CD4-positive, alpha-beta T cell treated with Interleukin-2 at 100 ng/mL for 4 hours (primary cell): ENCODE data around the gene UBTD1.
A peak's percentile ranks its signal among the peaks of the same experiment; 100 is the strongest.
"Not testable (repeated sequence)": the region's sequence is repeated elsewhere in the genome, so short reads cannot be mapped to it uniquely, and the experiment has no call there.

Experiments
- DNase-seq: peaks from one replicate; pipeline ENCODE4 v3.0.0-alpha.2; 2020; ENCODE audit warnings: low spot score

Gene UBTD1

DNA sequence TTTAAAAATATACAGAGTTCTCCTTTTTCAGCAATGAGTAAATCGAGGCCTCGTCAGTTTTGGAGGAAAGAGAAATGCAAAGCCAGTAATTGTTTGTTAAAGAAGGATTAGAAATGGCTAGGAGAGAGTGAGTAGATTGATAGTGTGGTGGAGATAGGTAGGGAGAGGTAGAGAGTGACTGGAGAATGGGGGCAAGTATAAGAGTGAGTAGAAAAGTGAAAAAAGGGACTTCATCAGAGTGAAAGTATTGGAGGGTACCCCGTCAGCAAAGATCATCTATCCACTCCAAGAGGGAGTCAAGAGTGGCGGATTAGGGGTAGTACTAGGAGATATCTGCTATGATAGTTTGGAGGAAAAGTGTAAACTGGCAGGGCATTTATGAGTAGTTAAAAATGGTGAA, 64.6 kb downstream of the UBTD1 start:
- no peak for DNase-seq

DNA sequence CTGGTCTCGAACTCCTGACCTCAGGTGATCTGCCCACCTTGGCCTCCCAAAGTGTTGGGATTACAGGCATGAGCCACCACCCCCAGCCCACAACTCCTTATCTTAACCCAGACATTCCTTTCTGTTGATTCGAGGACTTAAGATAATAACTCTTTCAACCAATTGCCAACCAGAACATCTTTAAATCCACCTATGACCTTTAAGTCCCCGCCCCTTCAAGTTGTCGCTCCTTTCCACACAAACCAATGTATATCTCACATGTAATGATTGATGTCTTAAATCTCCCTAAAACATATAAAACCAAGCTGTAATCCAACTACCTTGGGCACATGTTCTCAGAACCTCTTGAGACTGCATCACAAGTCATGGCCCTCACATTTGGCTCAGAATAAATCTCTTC, 66.1 kb downstream of the UBTD1 start:
- DNase-seq = no peak

DNA sequence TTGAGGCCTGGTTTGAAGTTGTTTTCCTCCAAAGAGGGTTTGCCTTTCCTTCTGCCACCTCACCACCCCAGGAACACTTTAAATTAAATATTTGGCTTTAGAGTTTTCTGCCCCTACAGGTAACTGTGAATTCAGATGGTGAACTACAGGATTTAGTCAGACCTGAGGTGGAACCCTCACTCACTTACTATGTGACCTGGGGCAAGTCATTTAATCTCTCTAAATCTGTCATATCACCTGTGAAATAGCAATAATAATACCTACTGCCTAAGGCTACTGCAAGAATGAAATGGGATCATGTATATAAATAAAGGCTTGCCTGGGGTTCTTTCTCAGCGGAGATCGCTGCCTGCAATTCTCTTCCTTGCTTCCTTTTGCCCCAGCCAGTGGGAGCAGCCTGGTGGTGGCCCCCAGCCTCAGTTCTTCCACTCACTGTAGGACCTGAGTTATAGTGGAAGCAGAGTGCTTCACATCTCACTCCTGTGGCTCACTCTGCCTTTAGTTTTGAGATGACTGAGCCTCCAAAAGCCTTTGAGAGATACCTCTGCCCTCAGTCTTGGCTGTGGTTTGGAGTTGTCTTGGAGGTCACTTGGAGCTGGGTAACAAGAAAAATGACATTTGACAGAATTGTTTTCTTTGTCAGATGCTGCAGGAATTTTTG, 67.7 kb downstream of the UBTD1 start:
- no peak for DNase-seq

DNA sequence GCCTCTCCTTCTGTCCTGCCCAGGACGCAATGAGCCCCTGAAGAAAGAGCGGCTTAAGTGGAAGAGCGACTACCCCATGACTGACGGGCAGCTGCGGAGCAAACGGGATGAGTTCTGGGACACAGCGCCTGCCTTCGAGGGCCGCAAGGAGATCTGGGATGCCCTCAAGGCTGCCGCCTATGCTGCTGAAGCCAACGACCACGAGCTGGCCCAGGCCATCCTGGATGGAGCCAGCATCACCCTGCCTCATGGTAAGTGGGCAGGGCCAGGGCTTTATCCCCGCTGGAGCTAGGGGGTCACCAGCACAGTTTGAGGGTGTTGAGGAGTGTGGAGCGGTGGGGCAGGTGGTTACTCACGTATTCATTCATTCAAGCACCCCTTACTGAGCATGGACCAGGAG, 69.2 kb downstream of the UBTD1 start:
- DNase-seq = no peak

DNA sequence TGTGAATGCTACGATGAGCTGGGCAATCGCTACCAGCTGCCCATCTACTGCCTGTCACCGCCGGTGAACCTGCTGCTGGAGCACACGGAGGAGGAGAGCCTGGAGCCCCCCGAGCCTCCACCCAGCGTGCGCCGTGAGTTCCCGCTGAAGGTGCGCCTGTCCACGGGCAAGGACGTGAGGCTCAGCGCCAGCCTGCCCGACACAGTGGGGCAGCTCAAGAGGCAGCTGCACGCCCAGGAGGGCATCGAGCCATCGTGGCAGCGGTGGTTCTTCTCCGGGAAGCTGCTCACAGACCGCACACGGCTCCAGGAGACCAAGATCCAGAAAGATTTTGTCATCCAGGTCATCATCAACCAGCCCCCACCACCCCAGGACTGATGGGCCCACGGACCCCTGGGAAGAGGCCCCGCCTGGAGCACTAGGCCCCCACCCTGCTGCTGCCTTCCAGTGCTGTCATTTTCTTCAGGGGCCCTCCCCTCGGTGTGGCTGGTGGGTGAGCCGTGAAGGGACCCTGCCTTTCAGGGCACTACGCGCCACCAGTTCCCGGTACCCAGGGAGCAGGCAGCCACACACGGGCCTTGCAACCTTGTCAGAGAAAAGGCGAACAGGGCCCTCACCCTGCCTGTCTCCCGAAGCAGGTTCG, 71.5 kb downstream of the UBTD1 start:
- DNase-seq = no peak

DNA sequence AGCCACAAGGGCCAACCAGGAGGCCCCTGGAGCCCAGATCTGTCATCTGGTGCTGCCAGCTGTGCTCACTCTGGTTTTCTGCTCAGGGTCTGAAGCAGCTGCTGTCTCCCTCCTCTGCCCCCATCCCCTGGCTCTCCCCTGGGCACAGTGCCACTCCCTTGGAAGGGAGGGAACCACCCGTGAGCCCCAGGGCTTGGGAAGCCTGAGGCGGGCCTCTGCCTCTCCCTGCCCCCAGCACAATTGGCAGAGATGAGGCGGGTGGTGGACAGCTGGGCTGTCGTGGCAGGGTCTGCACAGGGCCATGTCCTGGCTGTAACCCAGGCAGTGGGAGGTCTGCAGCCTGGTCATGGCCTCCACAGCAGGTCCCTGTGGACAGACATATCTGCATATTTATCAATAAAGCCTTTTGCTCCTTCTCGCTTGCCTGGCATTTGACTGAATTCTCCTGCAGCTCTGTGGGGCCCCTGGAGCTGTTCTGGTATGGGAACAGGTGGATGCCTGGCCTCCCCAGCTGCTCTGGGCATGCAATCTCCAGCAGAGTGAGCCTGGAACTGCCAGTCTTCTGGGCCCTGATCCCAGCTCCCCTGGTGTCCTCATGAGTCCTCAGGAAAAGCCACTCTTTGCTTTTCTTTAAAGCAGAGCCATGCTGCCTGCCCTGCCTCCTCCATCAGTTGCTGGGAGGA, 72.2 kb downstream of the UBTD1 start:
- DNase-seq = no peak

DNA sequence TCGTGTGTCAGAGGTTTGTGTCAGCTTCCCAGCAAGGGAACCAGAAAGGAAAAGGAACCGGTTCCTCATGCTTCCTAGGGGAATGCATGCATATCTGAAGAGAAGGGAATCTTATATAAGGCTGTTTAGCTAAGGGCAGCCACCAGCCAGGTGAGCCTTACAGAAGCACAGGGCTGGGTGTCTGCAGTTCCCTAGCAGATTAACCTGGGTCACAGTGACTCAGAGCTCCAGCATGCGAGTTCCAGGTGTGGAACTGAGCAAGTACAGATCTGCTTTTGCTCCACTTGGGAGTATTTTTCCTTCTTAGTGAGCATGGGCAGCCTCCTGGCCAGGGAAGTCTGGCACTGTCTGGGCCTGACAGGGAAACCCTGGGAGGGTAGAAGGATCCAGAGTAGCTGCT, 72.9 kb downstream of the UBTD1 start:
- DNase-seq = no peak

DNA sequence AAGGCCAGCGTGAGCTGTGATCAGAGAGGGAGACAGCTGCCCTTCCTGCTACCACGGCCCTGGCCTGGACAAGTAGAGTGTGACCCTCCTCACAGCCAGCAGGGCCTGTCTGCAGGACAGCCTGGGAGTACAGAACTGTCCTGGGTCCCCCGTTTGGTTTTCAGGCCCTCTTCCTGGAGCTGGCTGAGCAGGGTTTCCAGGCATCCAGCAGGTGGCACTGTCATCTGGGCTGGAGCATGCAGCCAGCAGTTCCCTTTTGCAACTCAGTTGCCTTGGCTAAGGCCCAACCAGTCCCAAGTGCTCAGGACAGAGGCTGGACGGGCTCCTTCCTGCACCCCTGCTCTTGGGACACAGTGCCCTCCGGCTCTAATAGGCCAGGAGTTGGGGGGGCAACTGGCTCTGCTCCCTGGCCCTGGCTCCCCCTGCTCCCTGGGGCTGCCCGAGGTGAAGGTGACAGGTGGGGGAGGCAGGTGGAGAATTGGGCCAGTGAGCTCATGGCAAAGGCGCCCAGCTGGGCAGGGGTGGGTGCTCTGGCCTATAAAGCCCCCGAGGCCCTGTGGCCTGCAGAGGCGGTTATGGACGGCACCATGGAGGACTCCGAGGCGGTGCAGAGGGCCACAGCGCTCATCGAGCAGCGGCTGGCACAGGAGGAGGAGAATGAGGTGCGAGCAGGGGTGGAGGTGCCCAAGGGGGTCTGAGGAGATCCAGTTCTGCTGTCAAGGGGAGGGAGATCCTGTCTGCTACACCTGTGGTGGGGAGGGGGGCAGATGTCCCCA, 73.7 kb downstream of the UBTD1 start, which contains the start of gene ANKRD2:
Gene ANKRD2 (plus strand): TSS at position 566 of the 776 bp plus-strand sequence. CDS start 10 bp downstream, at position 576.
- DNase-seq = peak; percentile 39

DNA sequence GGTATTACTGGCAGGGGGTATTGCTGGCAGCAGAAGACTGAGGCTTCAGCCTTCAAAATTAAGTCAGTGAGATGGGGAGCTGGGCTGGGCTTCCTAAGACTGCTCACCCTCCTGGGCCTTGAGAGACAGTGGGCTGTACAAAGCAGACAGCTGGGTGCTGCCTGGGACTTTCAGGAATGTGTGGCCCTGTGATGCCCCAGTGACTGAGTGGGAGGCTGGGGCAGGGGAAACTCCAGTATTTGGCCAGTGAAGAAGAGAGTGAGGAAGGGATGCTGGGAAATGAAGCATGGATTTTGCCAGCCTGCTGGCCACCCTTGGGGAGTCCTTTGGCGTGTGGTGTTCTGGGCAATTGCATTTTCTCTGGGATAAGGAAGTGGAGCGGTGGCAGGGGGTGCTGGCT, 74.3 kb downstream of the UBTD1 start:
- DNase-seq = no peak

DNA sequence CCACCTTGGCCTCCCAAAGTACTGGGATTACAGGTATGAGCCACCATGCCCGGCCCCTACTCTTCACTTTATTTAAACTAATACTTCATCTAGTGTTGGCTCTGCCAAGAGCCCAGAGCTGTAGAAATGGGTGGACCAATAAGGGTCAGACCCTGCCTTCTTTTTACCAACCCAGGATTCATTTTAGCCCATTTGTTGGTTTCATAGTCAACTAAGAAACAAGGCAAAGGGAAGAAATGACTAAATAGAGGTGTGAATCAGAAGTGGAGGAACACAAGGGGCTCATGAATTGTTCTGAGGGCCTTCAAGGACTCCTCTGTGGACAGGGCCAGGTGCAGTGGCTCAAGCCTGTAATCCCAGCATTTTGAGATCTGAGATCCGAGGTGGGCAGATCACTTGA, 74.9 kb downstream of the UBTD1 start:
- DNase-seq = no peak

DNA sequence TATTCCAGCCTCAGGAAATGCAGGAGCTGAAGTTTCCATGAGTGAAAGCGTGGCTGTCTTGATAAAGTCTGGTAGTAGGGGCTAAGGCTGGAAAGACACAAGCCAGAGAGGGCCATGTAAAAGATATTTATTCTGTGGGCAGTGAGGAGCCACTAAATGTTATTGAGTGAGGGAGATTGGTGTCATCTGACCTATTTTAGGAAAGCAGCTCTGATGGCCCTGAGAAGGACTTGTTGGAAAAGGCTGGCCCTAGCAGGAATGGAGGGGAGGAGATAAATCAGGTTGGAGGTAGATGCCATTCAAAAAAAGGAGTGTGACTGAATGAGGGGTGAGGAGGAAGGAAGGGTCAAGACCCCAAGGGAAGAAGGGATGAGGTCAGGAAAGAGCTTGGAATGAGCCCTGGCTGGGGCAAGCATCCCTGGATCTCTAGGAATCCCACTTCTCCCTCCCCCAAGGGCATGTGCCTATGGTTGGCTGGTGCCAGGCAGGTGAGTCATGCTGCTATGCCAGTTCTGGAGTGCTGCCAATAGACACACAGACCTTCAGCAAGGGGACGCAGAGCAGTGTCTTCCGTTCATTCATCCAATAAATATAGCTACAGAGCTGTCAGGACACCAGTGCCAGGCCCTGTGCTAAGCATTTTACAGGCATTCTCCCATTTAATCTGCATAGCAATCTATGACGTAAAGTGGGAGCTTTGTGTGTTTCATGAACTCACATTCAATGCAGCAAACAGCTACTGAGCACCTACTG, 75.8 kb downstream of the UBTD1 start:
- DNase-seq = no peak

DNA sequence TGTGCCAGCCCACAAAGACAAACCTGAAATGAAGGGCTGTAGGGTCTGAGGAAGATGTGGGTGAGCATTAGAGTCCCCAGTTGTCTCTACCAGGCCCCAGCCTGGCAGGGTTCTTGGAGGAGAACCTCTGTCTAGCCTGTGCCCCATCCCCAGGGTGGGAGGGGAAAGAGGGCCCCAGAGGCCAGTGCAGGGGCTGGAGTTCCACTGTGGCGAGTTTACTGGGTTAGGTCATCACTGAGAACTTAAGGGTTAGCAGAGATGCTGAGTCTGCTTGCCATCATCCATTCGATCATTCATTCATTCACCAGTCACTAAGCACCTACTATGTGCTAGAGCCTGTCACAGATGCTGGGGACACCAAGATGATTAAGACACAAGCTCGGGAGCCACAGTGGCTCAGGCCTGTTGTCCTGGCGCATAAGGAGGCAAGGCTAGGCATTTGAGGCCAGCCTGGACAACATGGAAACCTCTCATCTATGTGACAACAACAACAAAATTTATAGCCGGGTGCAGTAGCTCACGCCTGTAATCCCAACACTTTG, 76.5 kb downstream of the UBTD1 start:
- DNase-seq = no peak

DNA sequence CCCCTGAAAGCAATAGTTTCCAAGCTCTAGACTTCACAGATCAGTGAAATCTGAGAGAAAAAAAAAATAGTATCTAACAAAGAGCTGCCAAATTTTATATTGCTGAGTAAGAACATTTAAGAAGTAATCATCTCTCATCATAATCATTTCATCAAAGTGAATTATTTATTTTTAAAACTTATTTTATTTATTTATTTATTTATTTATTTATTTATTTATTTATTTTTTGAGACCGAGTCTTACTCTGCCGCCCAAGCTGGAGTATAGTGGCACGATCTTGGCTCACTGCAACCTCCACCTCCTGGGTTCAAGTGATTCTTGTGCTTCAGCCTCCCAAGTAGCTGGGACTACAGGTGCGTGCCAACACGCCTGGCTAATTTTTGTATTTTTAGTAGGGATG, 77.8 kb downstream of the UBTD1 start:
- not testable (repeated sequence) for DNase-seq

DNA sequence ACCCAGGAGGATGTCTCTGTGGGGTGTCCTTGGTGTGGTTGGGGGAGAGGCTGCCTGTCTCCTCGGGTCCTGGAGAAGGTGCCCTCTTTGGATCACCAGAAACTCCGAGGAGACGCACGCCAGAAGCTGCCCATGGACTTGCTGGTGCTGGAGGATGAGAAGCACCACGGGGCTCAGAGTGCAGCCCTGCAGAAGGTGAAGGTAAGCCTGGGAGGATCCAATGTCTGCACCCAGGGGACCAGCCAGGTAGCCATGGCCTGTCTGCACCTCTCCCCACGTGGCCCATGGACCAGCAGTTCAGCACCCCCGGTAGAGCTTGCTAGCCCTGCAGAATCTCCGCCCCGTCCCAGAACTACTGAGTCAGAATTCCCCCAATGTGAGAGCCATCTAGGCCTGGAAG, 79.0 kb downstream of the UBTD1 start:
- no peak for DNase-seq

DNA sequence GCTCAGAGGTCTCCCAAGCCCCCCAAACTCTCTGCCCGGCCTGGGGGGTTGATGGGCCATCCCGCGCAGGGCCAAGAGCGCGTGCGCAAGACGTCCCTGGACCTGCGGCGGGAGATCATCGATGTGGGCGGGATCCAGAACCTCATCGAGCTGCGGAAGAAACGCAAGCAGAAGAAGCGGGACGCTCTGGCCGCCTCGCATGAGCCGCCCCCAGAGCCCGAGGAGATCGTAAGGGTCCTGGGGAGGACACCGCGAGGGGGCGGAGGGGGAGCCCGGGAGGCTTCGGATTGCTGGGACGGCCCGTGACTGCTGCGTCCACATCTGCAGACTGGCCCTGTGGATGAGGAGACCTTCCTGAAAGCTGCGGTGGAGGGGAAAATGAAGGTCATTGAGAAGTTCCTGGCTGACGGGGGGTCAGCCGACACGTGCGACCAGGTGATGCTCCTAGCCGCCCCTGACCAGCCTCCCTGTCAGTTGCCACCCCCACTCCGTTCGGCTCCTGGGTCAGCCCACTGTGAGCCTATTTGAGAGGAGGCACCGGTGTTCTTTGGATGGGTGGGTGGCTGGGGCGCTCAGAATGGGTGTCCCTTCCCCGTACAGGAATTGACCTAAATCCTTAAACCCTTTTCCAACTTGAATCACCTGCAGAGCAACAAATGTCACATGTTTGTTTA, 79.6 kb downstream of the UBTD1 start:
- no peak for DNase-seq

DNA sequence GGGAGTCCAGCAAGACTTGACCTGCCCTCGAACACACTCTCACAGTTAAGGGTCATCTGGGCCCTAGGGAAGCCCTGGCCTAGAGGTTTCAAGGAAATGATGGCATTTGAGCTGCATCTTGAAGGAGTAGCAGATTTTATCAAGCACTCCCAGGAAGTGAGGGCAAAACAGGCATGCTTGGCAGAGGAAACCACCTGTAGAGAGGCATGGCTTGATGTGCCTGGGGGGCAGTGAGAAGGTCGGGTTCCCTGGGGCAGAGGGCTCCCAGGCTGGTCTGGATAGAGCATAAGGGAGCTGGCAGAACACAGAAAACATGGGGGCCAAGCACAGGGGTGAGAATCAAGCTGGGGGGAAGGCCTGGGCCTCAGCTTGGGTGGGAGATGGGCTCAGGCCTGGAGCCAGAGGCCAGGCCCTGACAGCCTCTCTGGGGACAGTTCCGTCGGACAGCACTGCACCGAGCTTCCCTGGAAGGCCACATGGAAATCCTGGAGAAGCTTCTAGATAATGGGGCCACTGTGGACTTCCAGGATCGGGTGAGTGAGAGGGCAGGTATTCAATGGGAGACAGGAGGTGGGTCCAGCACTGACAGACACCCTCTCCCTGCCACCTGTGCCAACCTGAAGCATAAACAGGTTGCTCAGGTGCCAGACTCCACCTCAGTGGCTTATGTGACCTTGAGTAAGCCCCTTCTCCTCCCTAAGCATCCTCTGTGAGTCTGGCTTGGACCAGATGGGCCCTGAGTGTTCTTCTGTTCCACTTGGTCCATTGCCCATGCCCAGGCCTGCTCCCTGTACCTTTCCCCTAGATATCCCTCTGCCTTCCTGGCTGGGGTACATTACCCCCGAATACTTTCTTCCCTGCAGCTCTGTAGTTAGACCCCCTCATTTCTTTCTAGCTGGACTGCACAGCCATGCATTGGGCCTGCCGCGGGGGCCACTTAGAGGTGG, 82.0 kb downstream of the UBTD1 start:
- no peak for DNase-seq

DNA sequence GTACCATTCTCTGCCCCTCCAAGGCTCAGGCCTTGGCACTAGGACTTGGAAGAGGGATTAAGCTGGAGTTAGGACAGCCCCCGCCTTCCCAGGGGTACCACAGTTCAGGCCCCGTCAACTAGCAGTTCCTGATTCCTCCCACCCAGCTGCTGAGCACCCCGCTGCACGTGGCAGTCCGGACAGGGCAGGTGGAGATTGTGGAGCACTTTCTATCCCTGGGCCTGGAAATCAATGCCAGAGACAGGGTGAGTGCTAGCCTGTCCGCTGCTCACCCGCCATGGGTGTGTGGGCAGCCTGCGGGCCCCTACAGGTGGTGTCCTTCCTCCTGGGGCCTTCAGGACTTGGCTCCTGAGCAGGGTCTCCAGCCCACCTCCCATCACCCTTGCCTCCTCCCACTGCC, 83.4 kb downstream of the UBTD1 start:
- no peak for DNase-seq

DNA sequence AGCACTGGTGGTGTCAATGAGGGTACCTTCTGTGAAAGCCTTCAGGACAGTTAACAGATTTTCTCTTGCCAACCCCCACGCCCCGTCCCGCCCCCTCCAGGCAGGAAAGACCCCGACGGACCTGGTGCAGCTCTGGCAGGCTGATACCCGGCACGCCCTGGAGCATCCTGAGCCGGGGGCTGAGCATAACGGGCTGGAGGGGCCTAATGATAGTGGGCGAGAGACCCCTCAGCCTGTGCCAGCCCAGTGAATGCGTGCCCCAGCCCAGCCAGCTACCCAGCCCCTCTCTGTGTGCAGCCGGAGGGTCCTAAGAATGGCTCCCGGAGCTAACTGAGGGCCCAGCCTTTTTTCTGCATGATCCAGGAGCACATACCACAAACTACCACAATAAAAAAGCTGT, 84.8 kb downstream of the UBTD1 start:
- DNase-seq = no peak

DNA sequence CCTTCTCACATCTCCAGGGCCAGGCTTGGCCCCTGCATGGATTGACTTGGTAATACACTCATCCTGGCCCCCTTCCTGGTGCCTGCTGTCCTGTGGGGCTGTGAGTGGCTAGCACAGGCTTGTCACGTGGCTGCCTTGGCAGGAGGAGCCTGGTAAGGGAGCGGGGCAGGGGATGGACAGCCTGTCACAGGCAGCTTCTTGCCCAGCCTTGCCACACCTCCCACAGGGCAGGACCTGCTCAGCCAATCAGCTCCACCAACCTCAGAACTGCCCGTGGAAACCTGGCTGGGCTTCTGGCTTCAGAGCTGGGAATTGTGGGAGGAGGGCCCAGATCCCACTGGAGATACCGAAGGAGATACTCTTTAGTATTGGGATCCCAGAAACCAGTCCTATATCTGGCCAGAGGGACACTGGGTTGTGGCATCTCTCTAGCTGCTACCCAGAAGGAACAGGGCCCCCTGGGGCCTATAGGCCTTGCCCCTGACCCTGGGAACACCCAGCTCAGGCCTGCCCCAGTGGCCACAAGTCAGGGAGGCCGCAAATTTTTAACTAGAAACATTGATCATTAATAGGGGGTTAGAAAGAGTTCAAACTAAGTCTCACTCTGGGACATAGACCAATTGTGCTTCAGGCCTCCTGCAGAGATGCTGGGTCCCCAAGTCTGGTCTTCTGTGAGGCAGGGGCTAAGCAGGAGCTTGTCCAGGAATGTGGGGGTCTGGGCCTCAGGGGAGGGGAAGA, 85.5 kb downstream of the UBTD1 start, which contains the start of gene HOGA1:
Gene HOGA1 (plus strand): TSS at position 330 of the 738 bp plus-strand sequence. CDS start 315 bp downstream, at position 645.
- DNase-seq = no peak
